ENCODE results near the gene WNT11.
"Not testable (repeated sequence)": the region's sequence is repeated elsewhere in the genome, so short reads cannot be mapped to it uniquely, and the experiment has no call there.

WNT11 gene

DNA sequence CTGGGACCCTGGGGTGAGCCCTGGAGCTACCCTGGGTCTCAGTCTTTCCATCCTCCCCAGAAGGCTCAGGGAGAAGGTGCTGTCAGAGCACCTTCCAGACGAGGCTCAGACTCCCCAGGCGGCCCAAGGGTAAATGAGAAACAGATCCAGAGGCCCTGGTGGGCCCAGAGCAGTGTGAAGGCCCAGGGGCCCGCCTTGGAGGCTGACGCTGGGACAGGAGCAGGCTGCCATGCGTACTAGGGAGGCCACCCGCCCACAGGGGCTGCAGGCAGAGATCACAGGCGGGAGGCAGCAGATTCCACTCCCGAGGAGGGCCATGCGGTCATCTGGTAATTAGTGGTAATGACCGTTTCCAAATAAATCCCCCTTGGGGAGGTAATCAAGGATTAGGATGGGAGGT, 5.2 kb downstream of the WNT11 start:
- DNase-seq, result no peak

DNA sequence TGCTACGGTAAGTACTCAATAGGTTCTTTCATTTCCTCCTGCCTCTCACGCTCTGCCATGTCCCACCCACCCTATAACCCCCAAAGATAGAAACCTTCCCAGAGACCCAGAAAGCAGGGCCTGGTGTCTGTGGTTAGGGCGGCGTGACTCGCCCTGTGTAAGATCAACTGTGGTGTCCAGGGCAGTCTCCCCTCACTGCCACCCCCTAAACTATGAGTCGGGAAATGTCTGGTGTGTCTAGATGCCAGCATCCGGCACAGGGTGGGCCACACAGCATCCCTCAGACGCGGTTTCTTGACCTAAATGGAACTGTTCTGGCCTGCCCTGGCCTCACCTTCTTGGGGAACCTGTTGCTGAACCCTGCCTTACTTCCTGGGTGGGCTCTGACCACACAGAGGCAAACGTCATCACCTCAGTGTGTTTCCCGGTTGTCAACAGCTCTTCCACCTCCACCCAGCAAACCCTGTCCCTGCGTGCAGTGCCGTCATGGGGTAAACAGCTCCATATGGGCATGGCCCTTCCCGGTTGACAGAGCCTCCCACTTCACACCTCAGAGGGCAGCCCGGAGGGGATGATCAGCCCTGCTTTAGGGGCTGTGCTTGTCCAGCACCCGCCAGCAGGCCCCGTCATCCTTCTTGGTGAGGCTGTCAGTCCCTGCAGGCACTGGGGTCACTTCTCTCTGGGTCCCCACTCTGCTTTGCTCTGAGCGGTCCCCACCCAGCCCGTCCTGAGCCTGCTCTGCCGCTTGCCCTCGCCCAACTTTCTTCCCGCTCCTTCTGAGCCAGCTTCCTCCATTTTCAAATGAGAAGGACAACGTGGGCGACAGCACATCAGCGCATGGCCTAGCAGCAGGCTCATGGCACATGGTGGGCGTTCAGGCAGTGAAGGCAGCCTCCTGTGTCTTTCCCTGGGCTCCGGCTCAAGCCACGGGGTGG, 6.0 kb downstream of the WNT11 start:
- DNase-seq, result no peak

GRCh38 chr11:76198691-76199090, 7.6 kb downstream of the WNT11 start:
- not testable (repeated sequence) for DNase-seq

DNA sequence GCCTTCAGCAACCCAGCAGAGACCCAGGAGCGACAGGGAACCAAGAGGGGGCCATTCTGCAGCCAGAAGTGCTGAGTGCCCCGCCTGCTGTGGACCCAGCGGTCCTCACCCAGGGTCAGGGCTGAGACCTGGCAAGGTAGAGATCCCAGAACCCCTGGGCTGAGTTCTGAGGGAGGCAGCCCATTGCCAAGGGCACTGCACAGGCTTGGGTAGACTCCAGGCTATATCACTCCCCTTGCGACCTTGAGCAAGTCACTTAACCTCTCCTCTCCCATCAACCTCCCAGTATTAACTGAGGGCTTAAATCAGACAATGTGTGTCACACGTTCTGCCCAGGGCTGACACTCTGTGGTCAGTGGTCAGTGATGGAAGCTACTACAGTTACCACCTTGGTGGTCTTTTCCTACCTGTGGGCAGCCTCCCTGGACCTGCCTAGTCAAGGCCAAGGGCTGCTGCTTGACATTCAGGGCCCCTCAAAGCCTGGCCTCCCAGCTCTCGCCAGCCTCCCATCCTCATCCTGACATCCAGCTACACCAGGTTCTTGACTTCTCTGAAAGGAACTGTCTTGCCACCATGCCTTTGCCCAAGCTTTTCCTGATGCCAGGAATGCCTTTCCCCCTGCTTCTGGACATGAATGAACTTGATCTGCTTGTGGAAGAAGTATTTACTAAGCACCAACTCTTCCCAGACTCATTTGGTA, 8.2 kb downstream of the WNT11 start:
- no peak for DNase-seq

DNA sequence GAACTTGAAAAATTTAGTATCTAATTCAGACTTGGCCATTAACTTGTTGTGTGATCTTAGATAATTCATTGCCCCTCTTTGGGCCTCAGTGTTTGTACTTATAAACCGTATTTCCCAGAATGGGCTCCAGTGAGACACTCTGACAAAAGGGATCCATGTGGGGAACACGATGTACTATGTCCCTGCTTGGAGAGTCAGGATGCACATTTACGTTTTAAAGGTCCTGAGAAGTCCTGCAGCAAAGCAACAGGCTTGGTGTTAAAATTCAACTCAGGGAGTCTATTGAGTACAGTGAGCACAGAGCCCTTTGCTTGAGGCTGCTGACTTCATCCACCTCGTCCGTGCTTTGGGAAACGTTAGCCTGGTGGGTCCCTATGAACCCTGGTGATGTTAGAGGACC, 9.0 kb downstream of the WNT11 start:
- DNase-seq, result no peak

GRCh38 chr11:76196849-76197248, 9.5 kb downstream of the WNT11 start:
- no peak for DNase-seq

DNA sequence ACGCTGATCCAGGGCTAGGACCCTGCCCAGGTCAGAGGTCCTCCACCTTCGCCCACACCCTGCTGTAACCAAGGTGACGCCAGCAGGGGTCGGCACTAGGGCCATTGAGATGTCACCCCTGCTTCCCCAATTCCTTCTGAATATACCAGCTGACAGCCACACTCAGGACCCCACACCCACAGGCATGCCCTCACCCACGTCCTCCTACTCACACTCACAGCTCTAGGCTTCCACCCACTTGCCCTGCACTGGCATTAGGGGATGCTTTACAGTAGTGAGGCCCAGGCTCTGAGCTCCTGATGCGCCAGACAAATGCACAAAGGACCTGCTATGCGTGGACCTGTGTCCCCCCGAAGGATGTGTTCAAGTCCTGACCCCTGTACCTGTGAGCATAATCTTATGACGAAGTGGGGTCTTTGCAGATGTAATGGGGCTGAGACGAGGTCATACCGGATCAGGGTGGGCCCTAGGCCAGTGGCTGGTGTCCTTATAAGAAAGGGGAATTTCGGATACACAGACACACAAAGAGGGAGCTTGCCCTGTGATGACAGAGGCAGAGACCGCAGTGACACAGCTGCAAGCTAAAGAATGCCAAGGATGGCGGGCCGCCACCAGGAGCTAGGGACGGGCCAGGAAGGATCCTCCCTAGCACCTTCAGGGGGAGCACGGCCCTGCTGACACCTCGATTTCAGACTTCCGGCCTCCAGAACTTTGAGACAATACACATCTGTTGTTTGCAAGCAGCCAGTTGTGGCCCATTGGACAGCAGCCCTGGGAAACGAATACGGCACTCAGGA, 11.2 kb downstream of the WNT11 start:
- no peak for DNase-seq

DNA sequence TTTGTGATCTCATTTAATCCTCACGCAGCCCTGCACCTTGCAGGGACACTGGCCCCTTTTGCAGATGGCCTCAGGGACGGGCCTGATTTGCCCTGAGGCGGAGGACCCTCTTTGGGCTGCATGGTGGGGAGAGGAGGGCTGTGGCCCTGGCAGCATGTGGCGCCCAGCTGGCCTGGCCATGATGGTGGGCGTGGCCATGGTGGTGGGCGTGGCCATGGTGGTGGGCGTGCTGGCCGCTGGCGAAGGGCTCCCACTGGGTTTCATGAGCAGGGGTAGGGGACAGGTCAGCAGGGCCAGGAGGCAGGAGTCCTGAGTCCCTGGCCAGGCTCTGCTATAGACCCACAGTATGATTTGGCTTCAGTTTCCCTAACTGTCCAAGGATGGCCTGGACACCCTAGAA, 13.1 kb downstream of the WNT11 start:
- DNase-seq, result no peak

DNA sequence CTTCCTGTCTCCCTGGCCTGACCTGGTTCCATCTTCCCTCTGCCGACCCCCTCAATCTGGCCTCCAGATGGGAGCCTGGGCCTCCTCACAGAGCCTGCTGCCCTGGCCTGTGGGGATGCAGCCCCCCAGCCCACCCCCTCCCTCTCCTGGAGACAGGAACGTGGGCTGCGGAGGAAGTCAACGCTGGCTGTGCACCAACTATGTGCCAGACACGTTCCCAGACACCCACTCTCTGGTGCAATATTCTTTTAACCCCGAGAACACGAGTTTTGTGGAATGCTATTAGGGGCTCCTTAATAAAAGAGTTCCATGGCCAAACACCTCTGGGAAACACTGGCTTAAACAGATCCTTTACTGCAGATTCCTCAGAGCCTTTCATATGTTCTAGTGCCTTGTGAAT, 15.9 kb downstream of the WNT11 start:
- no peak for DNase-seq

- no peak for DNase-seq
Observed at GRCh38 chr11:76189682-76190081, 16.6 kb downstream of the WNT11 start.

DNA sequence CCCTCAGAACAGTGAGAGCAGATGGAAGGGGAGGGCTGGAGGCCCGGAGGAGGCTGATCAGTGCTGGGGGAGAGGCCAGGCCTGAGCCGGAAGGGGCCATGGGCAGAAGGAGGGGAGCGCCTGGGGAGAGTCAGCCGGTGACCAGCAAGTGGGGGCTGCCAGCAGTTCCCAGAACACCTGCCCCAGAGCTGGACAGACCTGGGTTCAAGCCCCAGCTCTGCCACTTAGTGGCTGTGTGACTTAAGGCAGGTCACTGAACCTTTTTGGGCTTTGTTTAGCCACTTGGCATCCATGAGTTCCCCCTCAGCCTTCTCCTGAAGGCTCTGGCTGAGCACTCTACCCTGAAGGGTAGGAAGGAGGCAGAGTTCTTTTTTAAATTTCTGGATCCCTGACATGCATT, 17.4 kb downstream of the WNT11 start:
- no peak for DNase-seq

DNA sequence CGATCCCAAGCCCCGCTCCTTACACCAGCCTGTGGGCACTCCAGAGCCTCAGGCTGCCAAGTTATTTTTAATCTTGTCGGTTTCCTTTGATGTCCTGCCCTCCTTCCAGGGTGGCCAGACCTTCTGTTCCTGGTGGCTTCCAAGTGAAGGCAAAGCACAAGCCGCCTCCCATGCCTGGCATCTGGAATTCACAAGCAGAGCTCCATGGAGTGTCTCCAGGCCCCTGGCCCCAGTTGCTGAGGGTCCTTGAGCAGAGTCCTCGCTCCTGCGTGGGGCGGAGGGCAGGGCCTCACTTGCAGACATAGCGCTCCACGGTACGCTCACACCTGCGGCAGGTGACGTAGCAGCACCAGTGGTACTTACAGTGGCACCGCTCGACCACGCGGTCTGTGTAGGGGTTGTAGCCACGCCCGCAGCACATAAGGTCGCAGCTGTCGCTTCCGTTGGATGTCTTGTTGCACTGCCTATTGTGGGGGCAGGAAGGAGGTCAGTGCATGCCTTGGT, 19.5 kb downstream of the WNT11 start:
- DNase-seq, result no peak

DNA sequence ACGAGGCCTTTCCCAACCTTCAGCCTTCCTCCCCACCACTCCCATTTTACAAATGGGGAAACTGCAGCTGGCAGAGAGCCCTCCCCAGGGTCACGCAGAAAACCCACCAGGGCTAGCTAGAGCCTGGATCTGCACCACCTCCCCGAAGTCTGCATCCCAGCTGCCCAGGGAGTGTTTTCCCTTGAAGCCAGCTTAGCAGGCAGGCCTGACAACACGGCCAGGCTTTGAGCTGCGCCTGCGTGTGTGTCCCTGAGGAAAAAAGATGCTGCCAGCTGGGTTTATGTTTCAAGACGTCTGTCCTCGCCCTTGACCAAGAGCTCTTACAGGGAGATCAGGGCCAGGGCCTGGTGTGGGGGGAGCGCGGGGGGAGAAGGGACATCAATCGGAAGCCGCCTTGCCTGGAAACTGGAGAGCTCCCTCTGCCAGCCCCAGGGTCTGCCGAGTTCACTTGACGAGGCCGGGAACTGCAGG, 20.3 kb downstream of the WNT11 start:
- no peak for DNase-seq

- DNase-seq, result no peak
Observed at GRCh38 chr11:76185511-76185910, 20.8 kb downstream of the WNT11 start.

DNA sequence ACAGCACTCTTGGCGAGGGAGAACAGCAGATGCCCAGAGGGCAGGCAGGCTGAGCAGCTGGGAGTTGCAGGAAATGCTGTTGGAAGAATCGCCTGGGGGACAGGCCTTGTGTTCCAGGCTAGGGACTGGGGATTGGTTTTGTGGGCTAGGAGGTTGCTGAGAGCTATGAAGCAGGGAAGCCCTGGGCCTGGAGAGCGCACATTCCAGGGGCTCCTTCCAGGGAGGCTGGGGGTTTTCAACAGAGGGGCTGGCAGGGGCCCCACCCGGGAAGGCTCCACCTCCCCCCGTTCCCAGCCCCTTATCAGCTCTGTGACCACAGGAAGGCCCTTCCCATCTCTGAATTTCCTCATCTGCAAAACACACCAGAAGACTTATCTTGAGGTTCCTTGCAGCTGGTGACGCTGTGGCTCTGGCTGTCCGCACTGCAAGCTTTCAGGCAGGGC, 21.7 kb downstream of the WNT11 start:
- DNase-seq, result no peak

DNA sequence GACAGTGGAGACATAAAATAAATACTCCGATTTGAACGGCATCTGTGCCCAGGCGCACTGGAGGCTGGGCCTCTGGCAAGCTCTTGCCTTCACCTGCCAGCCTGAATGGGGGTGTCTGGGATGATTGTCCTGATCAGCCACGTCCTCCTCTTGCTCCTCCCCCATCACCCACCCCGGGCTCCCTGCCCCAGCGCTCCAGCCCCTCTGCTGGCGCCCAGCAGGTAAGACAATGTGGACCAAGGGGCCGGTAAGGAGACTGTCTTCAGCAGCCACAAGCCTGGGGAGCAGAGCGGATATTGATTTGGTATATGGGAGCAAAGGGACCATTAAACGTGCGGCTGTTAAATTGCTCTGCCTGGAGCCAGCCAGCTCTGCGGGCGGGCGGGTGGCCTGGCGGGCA, 24.9 kb downstream of the WNT11 start:
- peak; percentile 12 for DNase-seq

DNA sequence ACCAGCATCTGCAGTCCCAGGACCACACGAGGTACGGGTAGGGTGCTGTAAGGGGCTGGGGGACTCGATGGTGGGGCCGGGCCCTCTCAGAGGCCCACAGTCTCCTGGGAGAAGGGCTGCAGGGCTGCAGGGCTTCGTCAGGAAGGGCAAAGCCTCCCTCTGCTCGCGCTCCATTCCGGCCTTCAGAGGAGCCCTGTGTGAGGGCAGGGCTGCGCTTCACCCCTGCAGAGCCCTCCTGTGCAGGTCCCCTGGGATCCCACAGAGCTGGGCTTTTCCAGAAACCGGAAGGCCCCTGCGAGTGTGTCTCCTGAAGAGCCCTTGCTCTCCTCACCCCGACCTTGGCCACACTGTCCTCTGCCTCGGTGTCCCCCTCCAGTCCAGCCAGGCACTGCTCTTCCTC, 27.2 kb downstream of the WNT11 start:
- no peak for DNase-seq

DNA sequence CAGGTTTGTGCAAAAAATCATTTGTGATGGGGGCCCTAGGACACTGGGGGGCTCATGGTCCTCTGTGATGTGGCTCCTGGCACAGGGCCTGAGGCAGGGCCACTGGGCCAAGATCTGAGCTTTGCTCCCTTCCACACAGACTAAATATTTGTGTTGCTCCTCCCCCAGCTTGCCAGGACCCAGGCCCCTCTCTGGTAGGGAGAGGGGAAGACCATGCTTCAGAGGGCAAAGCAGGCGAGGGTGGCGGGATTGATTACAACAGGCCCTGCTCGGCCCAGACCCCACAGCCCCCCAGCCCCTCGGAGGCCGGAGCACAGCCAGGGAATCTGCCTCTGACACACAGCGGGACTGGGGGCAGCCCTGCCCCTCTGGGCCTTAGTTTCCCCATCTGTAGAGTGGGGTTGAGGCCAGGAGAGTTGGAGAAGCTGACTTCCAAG, 29.0 kb downstream of the WNT11 start:
- DNase-seq, result no peak

- no peak for DNase-seq
Observed at GRCh38 chr11:76176463-76176862, 29.8 kb downstream of the WNT11 start.

- DNase-seq, result no peak
Observed at GRCh38 chr11:76175783-76176182, 30.5 kb downstream of the WNT11 start.

- no peak for DNase-seq
Observed at GRCh38 chr11:76174330-76174729, 32.0 kb downstream of the WNT11 start.

DNA sequence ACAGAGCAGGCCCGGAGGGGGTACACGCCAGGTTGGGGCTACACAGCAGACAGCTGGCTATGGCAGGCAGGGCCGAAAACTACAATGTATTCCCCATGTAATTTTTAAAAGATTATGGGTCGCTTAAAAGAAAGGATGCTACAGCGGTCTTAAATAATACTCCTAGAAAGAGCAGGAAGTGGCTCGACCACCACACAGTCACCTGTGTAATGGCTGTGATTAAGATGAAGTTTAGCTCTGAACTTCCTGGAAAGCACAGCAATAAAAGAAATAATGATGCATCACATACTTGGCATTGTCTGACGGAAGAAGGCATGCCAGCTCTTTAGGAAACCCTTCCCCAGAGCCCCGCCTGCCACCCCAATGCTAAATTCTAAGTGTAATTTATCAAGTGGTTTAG, 32.6 kb downstream of the WNT11 start:
- no peak for DNase-seq

DNA sequence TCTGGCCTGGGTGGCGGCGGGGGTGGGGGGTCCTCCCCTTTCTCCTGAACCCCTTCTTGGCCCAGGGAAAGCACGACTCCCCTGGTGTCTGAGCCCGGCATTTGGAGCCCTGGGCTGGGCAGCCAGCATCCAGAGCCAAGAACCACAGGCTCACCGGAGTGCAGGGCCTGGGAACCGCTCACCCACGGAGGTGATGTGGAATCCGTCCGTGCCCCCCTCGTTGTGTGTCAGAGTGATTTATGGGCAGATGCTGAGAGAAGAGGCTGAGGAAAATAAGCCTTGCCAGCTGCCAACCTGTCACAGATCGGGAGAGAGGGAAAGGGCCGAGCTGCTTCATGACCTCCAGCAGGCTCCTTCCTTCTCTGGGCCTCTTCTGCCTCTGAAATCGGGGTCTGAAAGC, 33.7 kb downstream of the WNT11 start:
- DNase-seq, result no peak

Measured in NCI-H345 (cell line).